ENCODE data around the gene SNRNP200.

The SNRNP200 gene

DNA sequence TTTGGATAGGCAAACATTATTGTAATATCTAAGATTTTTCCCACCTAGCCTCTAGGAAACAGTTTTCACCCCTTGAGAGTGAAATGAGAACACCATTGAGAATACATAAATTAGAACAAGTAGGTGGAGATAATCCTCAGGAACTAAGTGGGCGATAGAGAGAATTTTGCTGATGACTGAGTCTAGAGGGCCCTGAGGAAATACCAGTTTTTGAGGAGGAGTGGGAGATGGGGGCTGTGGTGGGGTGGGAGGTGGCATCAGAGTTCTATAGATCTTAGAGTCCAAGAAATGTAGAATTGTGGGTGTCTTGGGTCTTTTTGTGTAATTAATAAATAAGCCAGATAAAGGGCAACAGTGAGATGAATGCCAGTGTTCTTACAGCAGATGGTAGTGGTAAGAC, 42.0 kb upstream of the SNRNP200 start:
- Histone ChIP-seq H3K4me2 (no peak overlapping the region), H2AFZ (ENCODE audit: low read depth) (no peak overlapping the region), H3K27me3 (ENCODE audit: insufficient read depth, low read depth) (no peaks in the 10 kb centered on the region), H3K27ac (no peak overlapping the region), H3K36me3 (ENCODE audit: insufficient read depth) (peaks cover 8% of the 10 kb centered on the region; the same call in 1 of the 2 replicates), H3K4me3 (IDR thresholded peaks at IDR 0.05; ENCODE audit: insufficient read depth, low read depth, low read length) (no peak overlapping the region), H4K20me1 (ENCODE audit: insufficient read depth) (no peaks in the 10 kb centered on the region), H3K9ac (no peak overlapping the region), H3K4me1 (ENCODE audit: low read depth, poor library complexity, severe bottlenecking) (no peaks in the 10 kb centered on the region), H3K79me2 (ENCODE audit: insufficient read depth, low read depth) (no peaks in the 10 kb centered on the region)
- TF ChIP-seq, protein P1, sequence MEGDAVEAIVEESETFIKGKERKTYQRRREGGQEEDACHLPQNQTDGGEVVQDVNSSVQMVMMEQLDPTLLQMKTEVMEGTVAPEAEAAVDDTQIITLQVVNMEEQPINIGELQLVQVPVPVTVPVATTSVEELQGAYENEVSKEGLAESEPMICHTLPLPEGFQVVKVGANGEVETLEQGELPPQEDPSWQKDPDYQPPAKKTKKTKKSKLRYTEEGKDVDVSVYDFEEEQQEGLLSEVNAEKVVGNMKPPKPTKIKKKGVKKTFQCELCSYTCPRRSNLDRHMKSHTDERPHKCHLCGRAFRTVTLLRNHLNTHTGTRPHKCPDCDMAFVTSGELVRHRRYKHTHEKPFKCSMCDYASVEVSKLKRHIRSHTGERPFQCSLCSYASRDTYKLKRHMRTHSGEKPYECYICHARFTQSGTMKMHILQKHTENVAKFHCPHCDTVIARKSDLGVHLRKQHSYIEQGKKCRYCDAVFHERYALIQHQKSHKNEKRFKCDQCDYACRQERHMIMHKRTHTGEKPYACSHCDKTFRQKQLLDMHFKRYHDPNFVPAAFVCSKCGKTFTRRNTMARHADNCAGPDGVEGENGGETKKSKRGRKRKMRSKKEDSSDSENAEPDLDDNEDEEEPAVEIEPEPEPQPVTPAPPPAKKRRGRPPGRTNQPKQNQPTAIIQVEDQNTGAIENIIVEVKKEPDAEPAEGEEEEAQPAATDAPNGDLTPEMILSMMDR (conservative IDR thresholded peaks at IDR 0.05; ENCODE audit: low read depth, low read length): no peak

DNA sequence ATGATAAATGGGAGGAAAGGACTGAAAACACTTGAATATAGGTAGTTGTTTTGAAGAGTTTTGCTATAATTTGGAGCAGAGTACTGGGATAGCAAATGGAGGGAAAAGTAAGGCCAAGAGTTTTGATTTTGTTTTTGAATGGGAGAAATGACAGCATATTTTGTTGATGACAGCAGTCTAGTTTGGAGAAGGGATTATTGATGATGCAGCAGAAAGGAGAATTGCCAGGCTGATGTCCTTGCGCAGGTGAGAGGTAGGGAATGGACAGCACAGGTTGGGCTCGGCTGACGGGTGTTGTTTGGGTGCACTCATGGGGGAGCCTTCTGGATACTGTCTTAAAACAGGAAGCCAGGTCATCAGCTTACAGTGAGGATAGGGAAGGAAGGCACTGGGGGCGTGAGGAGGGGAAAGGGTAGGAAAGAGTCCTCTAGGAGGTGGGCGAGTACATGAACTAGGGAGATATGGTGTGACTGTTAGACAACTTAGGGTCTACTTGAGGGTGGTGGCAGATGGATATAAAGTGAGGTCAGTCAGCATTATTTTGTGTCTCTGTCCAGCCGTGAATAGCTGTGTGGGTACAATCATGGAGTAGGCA, 40.6 kb upstream of the SNRNP200 start:
- Histone ChIP-seq H3K27ac (no peak overlapping the region), H3K9ac (no peak overlapping the region), H3K79me2 (ENCODE audit: insufficient read depth, low read depth) (peaks cover 6% of the 10 kb centered on the region), H3K4me1 (ENCODE audit: low read depth, poor library complexity, severe bottlenecking) (peaks cover 10% of the 10 kb centered on the region), H3K4me3 (IDR thresholded peaks at IDR 0.05; ENCODE audit: insufficient read depth, low read depth, low read length) (no peak overlapping the region), H3K36me3 (ENCODE audit: insufficient read depth) (peaks cover 11% of the 10 kb centered on the region; the same call in 1 of the 2 replicates), H2AFZ (ENCODE audit: low read depth) (no peak overlapping the region), H3K27me3 (ENCODE audit: insufficient read depth, low read depth) (no peaks in the 10 kb centered on the region), H3K4me2 (no peak overlapping the region), H4K20me1 (ENCODE audit: insufficient read depth) (no peaks in the 10 kb centered on the region)
- TF ChIP-seq, protein P1 (conservative IDR thresholded peaks at IDR 0.05; ENCODE audit: low read depth, low read length): no peak

DNA sequence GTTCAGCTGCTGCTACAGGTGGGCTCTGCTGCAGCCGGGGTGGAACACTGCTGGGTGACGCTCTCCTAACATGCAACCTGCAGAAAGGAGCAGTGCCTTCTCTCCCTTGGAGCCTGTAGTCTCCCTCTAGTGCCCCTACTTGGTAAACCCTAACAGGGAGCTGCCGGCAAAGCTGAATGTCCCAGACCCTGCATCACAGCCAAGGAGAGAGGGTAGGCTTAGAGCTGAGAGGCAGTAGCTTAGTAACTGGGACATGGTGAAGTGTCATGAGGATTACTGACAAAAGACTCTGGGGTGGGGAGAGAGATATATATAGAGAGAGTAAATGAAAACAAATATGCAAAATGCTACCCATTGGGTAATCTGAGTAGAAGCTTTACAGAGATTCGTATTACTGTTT, 40.1 kb upstream of the SNRNP200 start:
- Histone ChIP-seq H3K4me2 (no peak overlapping the region), H3K79me2 (ENCODE audit: insufficient read depth, low read depth) (peaks cover 12% of the 10 kb centered on the region), H4K20me1 (ENCODE audit: insufficient read depth) (no peaks in the 10 kb centered on the region), H3K4me1 (ENCODE audit: low read depth, poor library complexity, severe bottlenecking) (peaks cover 10% of the 10 kb centered on the region), H3K9ac (no peak overlapping the region), H3K27me3 (ENCODE audit: insufficient read depth, low read depth) (no peaks in the 10 kb centered on the region), H3K4me3 (IDR thresholded peaks at IDR 0.05; ENCODE audit: insufficient read depth, low read depth, low read length) (no peak overlapping the region), H2AFZ (ENCODE audit: low read depth) (no peak overlapping the region), H3K36me3 (ENCODE audit: insufficient read depth) (peaks cover 11% of the 10 kb centered on the region; the same call in 1 of the 2 replicates), H3K27ac (no peak overlapping the region)
- TF ChIP-seq, protein P1 (conservative IDR thresholded peaks at IDR 0.05; ENCODE audit: low read depth, low read length): no peak; the same call in 1 of the 2 replicates

DNA sequence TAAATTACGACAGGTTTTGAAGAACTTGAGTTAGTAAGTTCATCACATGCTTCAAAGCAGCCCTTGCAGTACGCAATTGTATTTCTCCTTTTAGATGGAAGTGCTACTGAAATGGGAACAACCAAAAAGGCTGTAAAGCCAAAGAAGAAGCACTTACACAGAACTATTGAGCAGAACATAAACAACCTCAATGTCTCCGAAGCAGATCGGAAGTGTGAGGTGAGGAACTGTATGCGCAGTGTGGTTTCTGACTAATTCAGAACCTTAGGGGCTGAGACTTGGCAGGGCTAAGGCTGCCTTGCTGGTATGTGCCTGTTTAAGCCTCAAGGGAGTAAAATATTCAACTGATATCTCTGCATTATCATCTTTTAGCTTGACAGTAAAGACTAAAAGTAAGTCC, 38.7 kb upstream of the SNRNP200 start:
- H3K27ac ChIP-seq: no peak overlapping the region

More for the DNA sequence above, 38.7 kb upstream of the SNRNP200 start:
- Histone ChIP-seq H3K4me2 (no peak overlapping the region), H3K36me3 (ENCODE audit: insufficient read depth) (peaks cover 11% of the 10 kb centered on the region; the same call in 1 of the 2 replicates), H2AFZ (ENCODE audit: low read depth) (no peak overlapping the region), H4K20me1 (ENCODE audit: insufficient read depth) (no peaks in the 10 kb centered on the region), H3K79me2 (ENCODE audit: insufficient read depth, low read depth) (peaks cover 26% of the 10 kb centered on the region), H3K4me1 (ENCODE audit: low read depth, poor library complexity, severe bottlenecking) (peaks cover 10% of the 10 kb centered on the region), H3K27me3 (ENCODE audit: insufficient read depth, low read depth) (no peaks in the 10 kb centered on the region), H3K4me3 (IDR thresholded peaks at IDR 0.05; ENCODE audit: insufficient read depth, low read depth, low read length) (no peak overlapping the region), H3K9ac (no peak overlapping the region)
- TF ChIP-seq, protein P1 (conservative IDR thresholded peaks at IDR 0.05; ENCODE audit: low read depth, low read length): no peak

All from KMS-11 (cell line).